HG03342 (cell line): ENCODE data around the gene PPP3CA.

ENCODE experiments used
- ATAC-seq: cut with Tn5 transposase; IDR thresholded peaks from one replicate; pipeline ENCODE4 v1.9.1; 2021; ENCODE audit warnings: mild to moderate bottlenecking, moderate library complexity; ENCODE audit not compliant: unreplicated experiment

Gene PPP3CA

GRCh38 chr4:101347267-101347556 lies at the start of gene PPP3CA:
Gene PPP3CA, minus strand, starts transcription at chr4:101347526.
- ATAC-seq, result peak; percentile 18

- ATAC-seq, result no peak
Measured at GRCh38 chr4:101393256-101393655, 45.9 kb upstream of the PPP3CA start.

GRCh38 chr4:101370663-101371210 lies 23.4 kb upstream of the PPP3CA start:
- no peak for ATAC-seq

DNA sequence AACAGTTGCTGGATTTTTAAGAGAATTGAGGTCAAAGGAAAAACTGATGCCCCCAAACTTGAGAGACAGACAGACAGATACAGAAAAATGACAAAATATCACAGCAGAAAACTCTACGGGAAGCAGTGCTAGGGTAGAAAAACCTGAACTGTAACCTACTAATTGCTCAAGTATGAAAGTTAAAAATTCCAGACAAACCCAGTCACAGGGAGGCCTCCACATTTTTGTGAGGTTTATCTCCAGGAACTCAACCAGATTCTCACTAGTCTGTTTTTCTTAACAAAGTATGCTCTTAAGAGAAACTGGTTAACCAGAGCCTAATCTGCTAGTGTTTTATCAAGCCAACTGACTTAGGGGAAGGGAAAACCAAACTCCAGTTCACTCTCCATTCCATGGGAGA lies 19.9 kb upstream of the PPP3CA start:
- no peak for ATAC-seq

DNA sequence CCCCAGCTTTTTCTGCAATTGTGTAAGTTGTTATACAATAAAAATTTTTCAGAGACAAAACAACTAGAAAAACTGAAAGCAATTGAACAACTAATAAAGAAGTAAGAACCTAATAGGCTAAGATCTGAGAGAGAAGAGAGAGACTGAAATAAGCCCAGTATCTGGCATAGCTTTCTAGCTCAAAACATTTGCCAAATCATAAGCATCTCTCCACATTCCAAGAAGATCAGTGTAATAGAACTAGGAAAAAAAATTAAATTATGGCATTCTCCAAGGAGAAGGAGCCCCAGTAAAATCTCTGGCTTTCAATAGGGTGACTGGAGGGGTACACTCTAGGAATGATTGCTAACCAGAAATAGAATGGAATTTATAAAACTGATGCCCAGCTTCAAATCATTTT lies 19.0 kb upstream of the PPP3CA start:
- ATAC-seq, result no peak

- no peak for ATAC-seq
Measured at GRCh38 chr4:101357751-101358150, 10.4 kb upstream of the PPP3CA start.

- ATAC-seq, result no peak
Measured at GRCh38 chr4:101356928-101357327, 9.6 kb upstream of the PPP3CA start.

DNA sequence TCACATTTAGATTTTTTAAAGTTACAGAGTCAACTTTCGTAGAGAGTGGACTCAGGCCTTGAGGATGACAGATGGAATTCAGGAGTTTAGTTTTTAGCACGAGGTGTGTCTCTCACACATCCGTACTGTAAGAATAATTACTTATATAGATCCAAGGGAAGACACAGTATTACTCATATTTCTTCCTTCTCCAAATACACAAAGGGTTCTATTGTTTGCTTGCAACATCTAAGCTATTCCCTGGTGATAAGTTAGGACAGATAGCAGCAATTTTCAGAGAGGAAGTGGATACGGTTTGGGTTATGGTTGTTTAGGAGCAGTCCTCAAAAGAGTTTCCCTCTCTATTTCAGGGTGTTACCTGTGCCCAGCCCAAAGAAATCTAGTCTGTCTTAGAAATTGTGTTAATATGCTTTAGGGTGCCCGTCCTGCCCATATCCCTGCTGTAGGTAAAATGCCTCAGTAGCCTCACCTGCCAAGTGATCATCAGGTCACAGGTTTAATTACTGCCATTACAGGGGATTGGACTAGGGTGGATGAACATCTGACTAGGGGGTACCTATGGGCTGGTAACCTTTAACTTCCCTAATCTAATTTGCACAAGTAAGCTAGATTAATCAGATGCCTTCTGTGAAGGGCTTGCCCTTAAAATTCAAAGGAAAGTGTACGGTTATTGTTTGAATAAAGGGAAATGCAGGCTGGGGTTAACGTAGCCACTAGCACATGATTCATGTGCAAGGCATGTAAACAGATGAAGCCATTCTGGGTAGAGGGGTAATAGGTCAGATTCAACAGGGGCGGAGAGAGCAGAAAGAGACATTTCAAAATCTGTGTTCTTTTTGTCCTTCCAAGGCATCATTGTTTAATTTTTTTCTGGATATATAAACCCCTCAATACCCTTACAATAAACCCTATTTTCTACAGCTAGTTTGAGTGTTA lies 8.7 kb upstream of the PPP3CA start:
- no peak for ATAC-seq

- ATAC-seq, result peak; percentile 98
Measured at GRCh38 chr4:101355246-101355645, 7.9 kb upstream of the PPP3CA start.

- ATAC-seq, result no peak
Measured at GRCh38 chr4:101349801-101350064, 2.4 kb upstream of the PPP3CA start.

DNA sequence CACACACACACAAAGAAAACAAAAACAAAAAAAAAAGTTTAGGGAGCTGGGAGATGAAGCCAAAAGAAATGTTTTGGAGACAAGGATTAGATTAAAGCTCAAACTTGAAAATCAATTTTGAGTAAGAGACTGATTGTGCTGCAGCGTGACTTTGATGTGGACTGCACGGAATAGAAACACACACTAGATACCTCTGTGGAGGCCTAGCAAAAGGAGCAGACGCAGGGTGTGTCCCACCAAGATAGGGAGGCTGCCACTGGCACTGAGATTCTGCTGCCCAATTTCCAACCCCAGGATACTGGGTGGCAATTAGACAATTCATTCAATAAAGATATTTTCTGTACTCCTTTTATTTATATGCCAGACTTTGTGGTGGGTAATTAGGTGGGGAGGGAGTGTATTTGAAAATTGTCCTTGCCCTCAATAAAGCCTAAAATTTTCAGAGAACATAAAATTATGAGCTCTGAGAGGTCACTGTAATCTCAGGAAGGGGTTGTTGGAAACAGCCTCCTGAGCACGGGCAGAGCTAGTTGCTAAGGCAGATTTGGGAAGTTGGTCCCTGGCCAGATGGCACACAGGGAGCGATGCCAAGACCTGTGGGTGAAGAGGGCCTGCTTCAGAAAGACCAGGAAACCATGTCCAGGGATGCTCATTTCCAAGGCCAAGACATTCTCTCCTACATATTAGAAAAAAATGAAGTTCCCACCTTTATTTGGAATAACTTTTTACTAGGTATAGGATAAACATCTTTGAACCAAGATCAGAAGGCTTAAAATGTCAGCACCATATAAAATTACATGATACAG lies 1.9 kb upstream of the PPP3CA start:
- no peak for ATAC-seq

DNA sequence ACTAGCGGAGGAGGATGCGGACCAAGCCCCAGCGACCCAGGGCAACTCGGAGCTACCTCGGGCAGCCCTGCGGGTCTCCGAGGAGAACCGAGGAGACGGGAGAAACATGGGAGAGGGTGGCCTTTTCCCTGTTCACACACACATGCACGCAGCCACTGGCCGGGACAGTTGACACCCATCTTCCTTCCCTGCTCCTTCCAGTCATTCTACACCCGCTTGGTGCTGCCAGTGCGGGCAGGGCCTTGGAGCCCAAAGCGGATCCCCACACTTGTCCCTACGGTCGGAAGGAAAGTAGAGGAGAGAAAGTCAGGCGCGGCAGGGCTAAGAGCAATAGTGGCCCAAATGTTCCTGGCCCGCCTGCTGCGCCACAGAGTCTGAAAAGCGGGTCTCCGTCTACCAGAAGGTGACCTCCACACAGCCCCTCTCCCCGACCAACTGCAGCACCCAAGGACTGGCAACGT lies 1.1 kb upstream of the PPP3CA start:
- ATAC-seq, result no peak

DNA sequence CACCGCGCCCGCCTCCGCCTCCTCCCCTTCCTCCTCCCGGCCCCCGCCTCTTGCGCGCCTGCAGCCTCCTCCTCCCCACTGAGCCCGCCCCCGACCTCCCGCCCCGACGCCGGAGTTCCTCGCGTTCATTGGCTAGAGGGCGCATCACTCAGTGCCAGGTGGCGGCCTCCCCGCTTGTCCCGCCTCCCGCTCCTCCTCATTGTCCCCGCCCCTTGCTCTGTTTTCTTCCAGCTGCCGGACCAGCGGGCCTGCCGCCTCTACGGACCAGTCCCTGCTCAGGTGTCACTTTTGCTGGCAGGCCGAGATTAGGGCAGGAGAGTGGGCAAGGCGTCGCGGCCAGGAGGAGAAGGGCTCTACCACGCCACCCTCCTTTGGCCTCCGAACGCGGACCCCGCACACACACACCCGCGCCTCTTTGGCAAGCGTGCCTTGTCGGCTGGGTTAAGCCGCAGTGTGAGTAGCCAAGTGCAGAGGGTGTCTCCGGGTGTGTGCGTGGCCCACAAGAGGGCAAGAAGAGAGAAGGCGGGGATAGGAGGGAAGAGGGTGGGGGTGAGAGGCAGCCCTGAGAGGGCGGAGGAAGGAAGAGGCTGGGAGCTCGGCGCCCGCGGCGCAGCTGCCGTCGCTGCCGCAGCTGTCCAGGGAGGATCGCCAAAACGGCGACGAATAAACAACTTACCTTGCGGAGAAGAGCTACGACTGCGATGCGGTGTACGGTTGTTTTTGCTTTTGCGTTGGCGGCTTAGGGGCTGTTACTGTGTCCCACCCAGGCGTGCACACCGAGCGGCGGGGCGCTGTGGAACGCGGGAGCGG lies 436 bp upstream of the PPP3CA start:
- peak; percentile 79 for ATAC-seq

- peak; percentile 14 for ATAC-seq
Measured at GRCh38 chr4:101346351-101347266, 717 bp downstream of the PPP3CA start.

DNA sequence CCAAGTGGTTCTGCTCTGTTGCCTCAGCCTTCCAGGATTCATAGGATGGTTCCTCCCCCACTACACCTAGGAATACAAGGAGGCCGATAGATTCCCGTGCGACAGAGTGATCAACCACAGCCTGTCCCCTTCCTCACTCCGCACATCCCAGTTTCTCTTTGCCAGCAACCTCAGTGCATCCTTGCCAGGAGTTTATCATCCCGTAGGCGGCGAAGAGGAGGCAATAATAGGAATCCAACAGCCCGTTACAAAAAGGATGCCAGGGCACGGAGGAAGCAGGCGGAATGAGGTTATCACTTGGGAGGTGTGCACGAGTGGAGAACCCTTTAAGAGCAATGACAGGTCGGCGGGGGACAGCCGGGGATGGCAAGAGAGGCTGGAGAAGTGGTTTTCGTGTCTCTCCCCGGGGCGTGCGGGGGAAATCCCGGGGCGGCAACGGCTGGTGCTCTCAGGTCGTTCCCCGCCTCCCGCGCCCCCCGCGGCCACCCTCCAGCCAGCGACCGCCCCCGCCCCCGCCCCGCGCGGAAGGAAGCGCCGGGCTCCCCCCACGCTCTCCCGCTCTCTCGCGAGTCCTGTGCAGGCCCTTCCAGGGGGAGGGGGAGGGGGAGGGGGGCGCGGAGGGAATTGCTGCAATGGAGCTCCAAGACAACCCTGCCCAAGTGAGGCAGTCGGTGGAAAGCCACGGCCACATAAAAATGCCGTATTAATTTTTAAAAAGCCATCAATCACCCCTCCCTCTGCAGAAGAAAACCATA lies 1.6 kb downstream of the PPP3CA start:
- no peak for ATAC-seq

DNA sequence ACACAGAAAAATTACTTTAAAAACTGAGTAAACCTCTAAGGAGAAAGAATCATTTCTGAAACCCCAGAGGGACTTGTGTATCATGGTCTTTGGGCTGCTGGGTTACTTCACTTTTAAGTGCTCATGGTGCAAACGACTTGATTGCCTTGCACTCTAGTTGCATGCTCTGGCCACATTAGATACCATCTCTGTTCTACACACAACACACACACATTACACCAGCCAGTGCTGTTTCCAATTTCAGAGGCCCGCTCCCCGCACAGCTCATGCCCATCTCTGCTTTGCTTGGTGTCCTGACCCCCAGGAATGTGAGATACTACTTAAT lies 2.1 kb downstream of the PPP3CA start:
- ATAC-seq, result no peak

GRCh38 chr4:101339332-101339731 lies 8.0 kb downstream of the PPP3CA start:
- ATAC-seq, result no peak

GRCh38 chr4:101337688-101338087 lies 9.6 kb downstream of the PPP3CA start:
- no peak for ATAC-seq

GRCh38 chr4:101334963-101335572 lies 12.3 kb downstream of the PPP3CA start:
- peak; percentile 79 for ATAC-seq
